IPS-NIHi7 (cell line): ENCODE data around the gene TNRC6C.

Experiments
- DNase-seq: peaks from one replicate; pipeline ENCODE4 v3.0.0; 2012; ENCODE audit warnings: mixed read lengths; ENCODE audit errors: extremely low spot score

The TNRC6C gene

GRCh38 chr17:77957857-77958715, at the start of gene TNRC6C:
TNRC6C (plus strand) TSS chr17:77958703; CDS start chr17:78004207, 45,504 bp downstream.
- peak; percentile 100 for DNase-seq

GRCh38 chr17:77909236-77909635, 49.3 kb upstream of the TNRC6C start:
- DNase-seq = no peak

GRCh38 chr17:77909816-77910215, 48.7 kb upstream of the TNRC6C start:
- no peak for DNase-seq

GRCh38 chr17:77914385-77915254, 43.9 kb upstream of the TNRC6C start:
- peak; percentile 80 for DNase-seq

GRCh38 chr17:77915594-77916021, 42.9 kb upstream of the TNRC6C start:
- no peak for DNase-seq

GRCh38 chr17:77916264-77916663, 42.2 kb upstream of the TNRC6C start:
- no peak for DNase-seq

GRCh38 chr17:77916703-77917481, 41.6 kb upstream of the TNRC6C start:
- DNase-seq = no peak

GRCh38 chr17:77919276-77919675, 39.2 kb upstream of the TNRC6C start:
- no peak for DNase-seq

- no peak for DNase-seq
These were observed 35.4 kb upstream of the TNRC6C start for GRCh38 chr17:77923135-77923534.

GRCh38 chr17:77923776-77924513, 34.6 kb upstream of the TNRC6C start:
- DNase-seq = no peak

GRCh38 chr17:77924757-77925336, 33.7 kb upstream of the TNRC6C start:
- DNase-seq = peak; percentile 82

- no peak for DNase-seq
These were observed 32.5 kb upstream of the TNRC6C start for GRCh38 chr17:77925831-77926543.

- DNase-seq = no peak
These were observed 31.5 kb upstream of the TNRC6C start for GRCh38 chr17:77926981-77927380.

GRCh38 chr17:77927777-77928518, 30.6 kb upstream of the TNRC6C start:
- DNase-seq = no peak

- DNase-seq = no peak
These were observed 29.9 kb upstream of the TNRC6C start for GRCh38 chr17:77928519-77929179.

GRCh38 chr17:77929180-77929564, 29.3 kb upstream of the TNRC6C start:
- DNase-seq = no peak

GRCh38 chr17:77929871-77930436, 28.5 kb upstream of the TNRC6C start:
- DNase-seq = no peak
